ENCODE results near the gene CCDC146.

GRCh38 chr7:77188731-77189437 lies 66.5 kb downstream of the CCDC146 start:
- no peak for TF ChIP-seq POLR2A (IDR thresholded peaks at IDR 0.05)
- TF ChIP-seq CTCF (IDR thresholded peaks at IDR 0.05): no peak
- no peak for TF ChIP-seq EP300 (IDR thresholded peaks at IDR 0.05)
